ENCODE data around the gene SETD7.

DNA sequence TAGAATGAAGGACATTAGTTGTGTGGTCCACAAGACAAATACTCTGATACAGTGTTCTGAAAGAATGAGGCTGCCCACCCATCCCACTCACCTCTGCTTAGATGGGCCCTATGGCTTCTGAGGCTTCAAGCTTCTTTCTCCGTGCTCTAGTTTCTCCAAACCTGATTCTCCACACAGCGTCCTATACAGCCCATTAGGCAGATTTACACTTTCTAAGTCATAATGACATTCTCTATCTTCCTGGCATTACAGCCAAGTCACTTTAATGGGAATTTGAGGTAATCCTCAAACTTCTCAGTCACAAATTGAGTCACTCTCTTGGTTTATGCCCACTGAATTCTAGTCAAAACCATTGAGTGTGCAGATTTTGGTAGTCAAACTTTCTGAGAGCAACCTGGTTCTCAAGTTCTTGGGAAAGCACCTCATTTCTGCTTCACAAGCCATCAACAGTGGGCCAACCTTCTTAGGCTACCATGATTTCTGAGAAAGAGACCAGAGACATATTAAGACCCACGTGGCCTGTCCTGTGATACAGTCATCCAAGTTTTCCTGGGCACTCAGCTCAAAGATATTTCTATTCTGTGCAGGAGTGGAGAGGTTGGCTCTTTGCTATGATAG, 6.2 kb upstream of the SETD7 start:
- no peak for TF ChIP-seq CTCF (IDR thresholded peaks at IDR 0.05)
- TF ChIP-seq POLR2AphosphoS5 (IDR thresholded peaks at IDR 0.05): no peak

Data from prostate gland (tissue), 2 donors.